Endometrial microvascular endothelial cells (primary cell): Measurements from ENCODE around the gene ZNF594. TPM values are rescaled to one million over a fixed set of nuclear protein-coding genes. Genes with fewer than 3 reads are reported as not detected.
"Not testable (repeated sequence)": the region's sequence is repeated elsewhere in the genome, so short reads cannot be mapped to it uniquely, and the experiment has no call there.

ENCODE experiments used
- in situ Hi-C: cut with HindIII; loops from 2 replicates; pipeline ENCODE4 v1.10.0; 2017; ENCODE audit warnings: low sequenced_read_pairs, low pct_unique_long_range_greater_than_20kb; ENCODE audit errors: inconsistent ontology term
- total RNA-seq: library from RNA; depleted of rRNA; stranded (reverse); fragments of >200 nt; gene quantifications from one replicate; pipeline ENCODE4 v1.2.3, GENCODE V29; 2015; ENCODE audit errors: inconsistent ontology term

The ZNF594 gene
- total RNA-seq, 1 donor from 2014 or later: 2.0 TPM

DNA sequence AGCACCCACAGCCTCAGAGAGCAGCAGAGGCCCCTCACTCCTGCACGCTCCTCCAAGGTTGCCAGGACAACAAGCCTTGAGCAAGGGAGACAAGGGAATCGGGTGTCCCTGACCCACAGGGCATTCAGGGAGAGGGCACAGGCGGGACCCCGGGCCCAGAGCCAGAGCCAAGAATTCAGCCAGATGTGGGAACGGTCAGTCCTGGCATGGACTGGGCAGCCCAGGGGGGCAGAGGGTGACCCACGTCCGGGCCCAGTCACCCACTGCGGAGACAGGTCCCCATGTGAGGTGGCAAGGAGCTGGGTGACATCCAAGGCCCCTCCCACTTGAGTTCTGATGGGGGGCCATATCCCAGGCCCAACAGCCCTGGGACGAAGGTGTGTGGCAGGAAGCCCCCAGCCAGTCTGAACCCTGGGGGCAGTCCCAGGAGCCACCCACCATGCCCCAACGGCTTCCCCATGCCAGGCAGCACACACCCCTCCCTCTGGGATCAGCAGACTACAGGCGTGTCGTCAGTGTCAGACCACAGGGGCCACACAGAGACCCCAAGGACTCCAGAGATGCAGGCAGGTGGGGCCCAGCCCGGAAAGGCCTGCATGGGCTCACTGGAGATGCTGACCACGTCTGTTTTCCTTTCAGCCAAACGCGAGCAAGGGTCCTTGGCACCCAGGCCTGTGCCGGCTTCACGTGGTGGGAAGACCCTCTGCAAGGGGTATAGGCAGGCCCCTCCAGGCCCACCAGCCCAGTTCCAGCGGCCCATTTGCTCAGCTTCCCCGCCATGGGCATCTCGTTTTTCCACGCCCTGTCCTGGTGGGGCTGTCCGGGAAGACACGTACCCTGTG, 52.8 kb downstream of the ZNF594 start:
- in situ Hi-C loops: no loop called here

DNA sequence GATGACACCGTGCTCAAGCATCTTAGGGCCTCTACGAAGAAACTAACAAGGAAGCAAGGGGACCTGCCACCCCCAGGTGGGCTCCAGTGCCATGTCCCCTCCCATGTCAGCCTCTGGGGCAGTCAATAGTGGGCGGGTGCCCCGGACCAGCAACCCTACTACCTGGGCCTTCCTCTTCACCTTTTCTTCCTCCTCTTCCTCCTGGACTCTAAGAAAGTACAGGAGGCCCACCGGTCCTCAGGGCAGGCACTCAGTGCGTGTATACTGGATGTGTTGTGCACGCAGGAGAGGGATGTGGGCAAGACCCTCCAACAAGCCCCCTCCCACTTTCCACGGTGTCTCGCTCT, 53.5 kb downstream of the ZNF594 start:
- in situ Hi-C loops: not testable (repeated sequence)

DNA sequence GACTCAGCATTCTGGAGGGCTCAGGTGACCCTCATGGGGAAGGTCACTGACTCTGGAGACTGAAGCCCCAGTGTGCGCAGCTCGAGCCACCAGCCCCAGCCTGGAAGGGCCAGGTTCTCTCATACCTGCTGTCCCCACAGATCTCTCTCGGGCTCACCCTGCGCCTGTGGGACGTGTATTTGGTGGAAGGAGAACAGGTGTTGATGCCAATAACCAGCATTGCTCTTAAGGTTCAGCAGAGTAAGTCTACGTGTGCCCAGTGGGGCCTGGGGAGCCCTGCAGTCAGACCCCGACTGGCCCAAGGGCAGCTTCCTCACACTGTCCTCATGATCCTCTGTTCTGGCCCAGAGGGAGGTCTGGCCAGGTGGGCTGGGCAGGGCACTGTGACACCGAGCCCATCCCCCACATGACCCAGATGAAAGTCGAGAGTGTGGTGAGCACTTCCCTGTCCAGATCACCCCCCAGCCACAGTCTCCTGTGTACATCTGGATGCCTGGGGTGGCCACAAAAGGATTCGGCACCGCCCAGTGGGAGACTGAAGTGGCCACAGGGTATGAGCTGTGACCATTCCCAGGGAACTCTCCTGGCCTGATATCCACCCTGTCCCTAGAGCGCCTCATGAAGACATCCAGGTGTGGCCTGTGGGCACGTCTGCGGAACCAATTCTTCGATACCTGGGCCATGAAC, 54.0 kb downstream of the ZNF594 start:
- in situ Hi-C loops: not testable (repeated sequence)

DNA sequence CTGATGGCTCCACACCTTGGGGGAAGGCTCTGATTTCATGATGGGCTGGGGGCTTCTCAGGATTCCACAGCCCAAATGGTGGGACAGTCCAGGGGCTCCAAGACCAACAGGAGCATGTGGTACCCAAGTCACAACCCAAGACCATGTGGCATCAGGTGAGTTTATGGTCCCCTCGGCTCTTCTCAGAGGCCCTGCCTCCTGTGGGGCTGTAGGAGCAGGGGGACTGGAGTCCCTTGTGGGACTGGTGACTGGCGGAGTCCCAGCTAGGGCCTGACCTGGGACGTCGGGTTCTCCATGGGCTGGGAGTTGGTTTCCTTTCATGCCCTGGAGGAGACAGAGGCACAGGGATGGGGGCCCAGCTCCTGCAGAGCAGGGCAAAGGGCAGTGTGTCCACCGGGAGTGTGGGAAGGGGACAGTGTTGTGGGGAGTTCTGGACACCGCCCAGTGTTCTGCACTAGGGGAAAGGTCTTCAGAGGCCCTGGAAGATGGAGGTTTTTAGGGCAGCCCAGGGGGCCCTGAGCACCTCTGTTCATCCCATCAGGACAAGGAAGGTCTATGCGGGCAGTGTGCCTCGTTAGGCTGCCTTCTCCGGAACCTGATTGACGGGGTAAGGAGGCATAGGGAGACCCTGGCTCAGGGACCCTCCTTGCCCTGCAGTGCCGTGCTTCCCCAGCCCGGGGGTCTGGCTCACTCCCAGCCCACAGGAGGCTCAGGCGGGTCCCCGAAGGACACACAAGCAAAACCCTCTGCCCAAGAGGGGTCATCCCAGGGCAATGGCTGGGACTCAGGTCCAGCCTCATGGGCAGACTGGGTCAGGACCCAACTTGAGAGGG, 54.9 kb downstream of the ZNF594 start:
- in situ Hi-C loops: not testable (repeated sequence)

DNA sequence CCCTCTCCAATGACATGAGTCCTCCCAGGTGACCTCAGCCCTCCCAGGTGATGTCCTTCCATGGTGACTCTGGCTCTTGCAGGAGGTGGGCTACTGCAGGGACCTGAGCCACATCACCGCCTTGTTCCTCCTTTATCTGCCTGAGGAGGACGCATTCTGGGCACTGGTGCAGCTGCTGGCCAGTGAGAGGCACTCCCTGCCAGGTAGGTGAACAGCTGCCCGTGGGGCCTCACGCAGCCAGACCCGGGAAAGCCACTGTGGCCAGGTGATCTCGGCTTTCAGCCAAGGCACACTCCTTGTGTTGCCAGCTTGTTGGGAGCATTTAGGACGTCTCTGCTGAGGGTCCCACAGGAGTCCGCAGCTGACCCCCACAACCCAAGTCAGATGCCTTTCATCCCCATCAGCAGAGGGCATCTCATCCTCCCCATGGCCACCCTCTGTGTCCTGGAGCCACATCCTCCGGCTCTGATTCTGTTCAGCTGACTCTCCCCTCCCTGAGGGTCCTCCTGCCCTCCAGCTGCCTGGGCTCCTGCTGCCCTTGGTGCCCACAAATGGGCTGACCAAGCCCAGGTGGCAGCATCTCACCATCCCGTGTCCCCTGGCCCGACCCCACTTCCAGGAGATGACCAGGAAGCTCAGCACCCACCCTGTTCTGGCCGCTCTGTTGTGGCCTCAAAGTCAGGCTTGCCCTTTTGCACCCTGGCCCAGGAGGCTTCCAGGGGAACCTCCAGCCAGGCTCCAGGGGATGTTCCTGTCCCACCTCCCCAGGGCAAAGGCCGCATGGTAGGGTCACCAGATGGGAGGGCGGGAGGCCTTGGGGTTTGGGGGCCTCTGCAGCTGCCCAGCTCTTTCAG, 55.7 kb downstream of the ZNF594 start:
- in situ Hi-C loops: no loop called here

DNA sequence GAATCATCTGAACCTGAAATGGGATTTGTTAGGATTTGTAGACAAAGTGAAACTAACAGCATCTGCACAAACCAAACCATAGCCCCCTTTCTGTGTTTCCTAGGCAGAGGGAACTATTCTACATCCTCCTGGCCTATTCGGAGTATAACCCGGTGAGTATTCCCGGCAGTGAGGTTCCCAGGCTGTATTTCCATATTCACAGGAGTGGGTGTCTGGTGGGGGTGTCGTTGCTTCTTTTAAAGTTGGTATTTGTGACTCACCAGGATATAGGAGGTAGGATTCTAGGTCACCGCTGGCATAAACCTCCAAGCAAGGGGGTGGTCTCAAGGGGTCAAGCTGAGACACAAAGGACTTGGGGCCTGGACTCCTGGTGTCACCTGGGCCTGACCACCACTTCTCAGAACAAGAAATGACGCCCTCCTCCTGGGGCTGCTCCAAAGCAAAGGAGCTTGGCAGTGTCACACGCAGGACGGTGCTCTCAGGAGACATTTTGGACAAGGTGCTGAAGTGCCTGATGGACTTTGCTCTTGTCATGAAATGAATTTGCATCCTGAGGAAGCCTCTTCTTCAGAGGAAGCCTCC, 56.4 kb downstream of the ZNF594 start:
- in situ Hi-C loops: not testable (repeated sequence)

DNA sequence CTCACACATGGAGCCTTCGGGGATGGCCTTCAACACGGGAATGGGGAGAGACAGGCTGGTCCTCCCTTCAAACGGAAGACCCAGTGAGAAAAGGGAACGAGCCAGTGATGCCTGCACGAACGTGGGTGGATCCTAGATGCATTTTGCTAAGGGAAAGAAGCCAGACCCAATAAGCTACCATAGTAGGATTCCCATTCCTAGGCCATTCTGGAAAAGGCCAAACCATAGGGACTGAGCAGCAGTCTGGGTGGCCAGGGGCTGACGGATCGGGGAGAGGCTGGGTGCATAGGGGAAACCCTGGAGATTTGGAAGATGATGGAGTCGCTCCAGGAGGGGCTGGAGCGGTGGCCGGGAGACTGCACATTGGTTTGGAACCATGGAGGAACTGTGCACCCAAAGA, 57.1 kb downstream of the ZNF594 start:
- in situ Hi-C loops: not testable (repeated sequence)

DNA sequence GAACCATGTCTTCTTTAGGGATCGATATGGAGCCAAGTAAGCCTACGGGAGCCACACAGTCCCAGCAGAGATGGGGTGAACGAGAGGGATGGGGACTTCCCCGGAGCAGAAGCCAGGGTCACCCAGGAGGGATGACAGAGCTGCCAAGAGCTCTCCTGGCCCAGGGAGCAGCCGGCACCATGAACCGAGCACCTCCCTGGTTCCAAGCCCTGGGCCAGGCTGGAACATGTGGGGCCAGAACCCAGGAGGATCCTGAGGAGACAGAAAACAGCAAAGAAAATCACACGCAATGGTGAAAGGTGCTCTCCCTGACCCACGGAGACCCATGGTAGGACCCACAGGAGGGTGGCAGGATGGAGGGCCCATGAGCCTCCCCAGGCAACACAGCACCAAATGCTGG, 57.7 kb downstream of the ZNF594 start:
- in situ Hi-C loops: not testable (repeated sequence)

DNA sequence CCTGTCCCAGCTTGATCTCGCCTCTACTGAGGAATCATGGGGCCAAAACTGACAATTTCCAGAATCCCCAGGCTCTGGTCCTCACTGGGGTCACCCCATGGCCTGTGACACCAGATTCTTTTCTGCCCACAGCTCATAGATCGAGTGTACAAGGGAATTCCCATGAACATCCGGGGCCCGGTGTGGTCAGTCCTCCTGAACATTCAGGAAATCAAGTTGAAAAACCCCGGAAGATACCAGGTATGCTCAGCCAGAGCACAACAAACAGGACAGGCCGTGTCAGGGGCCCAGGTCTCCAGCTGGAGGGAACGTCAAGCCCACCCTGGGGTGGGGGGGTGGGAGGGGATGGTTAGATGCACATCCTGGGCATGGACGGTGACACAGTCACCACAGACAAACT, 58.4 kb downstream of the ZNF594 start:
- in situ Hi-C loops: no loop called here

DNA sequence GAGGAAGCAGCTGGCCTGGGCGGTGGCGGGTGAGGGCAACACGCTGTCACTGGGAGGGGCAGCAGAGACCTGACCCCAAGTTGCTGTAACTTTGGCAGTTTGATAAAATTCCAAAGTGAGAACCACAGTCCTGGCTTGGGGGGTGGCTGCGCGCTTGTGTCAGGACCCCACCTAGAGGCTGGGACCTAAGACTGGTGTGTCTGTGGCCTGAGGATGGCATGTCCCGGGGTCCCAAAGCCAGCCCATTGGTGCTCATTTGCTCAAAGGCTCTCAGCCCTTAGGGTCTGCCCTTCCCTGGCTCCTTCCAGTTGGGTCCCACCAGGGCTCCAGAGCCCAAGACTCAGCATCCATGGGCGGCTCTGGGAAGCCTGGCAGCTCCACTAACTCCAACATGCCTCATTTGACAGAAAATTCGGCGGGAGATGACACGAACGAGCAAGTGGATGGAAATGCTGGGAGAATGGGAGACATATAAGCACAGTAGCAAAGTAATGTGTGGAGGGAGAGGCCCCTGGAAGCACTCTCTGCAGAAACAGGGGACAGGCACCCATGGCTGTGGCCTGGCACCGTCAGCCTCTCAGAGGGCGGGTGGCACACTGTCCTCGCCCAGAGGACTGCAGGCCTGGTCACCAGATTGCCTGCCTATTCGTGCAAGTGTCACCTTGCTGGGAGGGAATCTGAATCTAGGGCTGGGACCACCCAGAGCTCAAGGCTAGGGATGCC, 59.0 kb downstream of the ZNF594 start:
- in situ Hi-C loops: not testable (repeated sequence)

DNA sequence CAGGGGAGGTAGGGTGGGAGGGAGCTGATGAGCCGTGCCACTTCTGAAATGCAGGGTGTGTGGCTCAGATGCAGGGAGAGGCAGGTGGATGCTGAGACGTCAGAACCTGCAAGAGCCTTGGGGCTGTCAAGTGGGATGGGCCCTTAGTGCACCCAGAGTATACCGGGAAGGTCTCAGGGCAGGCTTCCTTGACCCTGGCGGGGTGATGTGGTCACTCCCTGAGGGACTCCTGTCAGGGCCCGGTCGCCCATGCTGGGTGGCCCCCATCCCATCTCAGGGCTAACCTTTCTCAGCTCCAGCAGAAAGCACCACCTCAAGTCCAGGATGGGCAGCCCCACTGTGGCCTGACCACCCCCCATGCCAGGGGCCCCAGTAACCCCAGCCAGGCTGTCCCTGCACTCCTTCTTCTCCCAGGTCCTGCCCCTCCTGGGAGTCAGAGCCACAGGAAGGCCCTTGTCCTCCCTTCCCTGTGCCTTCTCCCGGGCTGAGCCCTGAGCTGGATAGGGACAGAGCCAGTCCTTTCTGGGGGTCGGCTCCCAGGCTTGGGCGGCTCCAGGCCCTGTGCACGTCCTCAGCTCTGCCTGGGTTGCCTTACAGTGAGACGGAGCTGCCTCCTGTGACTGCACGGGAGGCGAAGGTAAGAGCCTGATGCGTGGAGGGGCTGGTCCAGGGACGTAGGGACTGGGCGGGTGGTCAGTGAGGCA, 59.7 kb downstream of the ZNF594 start:
- in situ Hi-C loops: not testable (repeated sequence)

DNA sequence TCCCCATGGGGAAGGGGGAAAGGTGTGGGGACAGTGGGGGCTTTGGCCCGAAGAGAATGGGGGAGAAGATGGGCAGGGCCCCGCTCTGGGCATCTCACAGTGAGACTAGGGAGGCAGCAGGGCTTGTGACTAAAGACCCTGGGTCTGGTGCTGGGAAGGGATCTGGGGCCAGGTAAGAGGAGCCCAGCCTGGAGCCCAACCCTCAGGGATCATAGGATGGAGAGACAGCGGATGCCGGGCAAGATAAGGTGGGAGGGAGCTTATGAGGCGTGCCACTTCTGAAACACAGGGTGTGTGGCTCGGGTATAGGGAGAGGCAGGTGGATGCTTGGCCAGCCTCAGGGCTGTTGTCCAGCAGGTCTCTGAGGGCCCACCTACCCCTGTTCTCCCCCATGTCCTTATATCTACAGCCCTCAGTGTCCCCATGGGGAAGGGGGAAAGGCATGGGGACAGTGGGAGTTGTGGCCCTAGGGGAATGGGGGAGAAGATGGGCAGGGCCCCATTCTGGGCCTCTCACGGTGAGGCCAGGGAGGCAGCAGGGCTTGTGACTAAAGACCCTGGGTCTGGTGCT, 60.4 kb downstream of the ZNF594 start:
- in situ Hi-C loops: no loop called here

DNA sequence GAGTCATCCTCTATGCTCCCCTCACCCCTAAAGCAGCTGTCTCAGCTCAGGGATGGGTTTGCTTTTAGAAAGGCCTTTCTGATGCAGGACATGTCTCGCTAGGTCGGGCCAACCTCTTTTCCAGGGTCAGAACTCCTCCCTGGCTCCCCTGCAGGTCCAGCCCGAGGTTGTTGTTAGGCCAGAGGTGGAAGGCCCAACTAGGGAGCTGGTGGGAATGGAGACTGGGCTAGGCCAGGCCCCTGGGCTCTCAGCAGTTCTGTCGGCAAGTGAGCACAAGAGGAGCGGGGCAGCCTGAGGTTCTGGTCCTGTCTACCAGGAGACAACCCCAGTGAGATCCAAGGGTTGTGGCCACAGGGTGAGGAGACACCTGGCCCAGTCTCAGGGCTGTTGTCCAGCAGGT, 61.0 kb downstream of the ZNF594 start:
- in situ Hi-C loops: not testable (repeated sequence)

DNA sequence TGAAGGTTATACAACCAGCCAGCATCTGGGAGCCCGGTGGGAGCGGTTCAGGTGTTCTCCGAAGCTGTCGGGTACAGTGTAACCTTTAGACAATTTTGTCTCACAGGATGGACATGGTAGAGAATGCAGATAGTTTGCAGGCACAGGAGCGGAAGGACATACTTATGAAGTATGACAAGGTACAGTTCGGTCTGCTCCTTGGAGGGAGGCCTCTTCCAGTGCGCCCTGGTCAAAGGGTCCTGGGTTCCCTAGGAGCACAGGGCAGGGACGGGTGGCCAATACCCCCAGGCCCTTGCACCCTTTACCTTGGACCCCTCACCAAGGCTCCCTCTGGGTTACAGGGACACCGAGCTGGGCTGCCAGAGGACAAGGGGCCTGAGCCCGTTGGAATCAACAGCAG, 61.4 kb downstream of the ZNF594 start:
- in situ Hi-C loops: not testable (repeated sequence)

DNA sequence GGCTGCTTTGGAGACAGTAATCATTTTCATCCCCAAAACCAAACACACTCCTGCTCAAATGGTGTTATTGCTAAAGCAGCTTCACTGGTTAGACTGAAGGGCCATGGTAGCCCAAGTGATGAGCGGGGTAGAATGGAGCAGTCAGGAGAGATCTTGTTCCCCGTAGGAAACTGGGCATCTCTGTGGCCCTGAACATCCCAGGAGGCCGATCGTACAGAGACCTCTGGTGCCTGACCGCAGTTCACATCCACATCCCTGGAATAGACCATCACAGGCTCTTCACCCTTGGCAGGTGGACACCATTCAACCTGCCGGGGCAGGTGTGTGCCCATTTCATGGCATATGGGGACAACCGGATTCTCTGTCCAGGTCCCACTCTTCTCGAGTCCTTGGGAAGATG, 61.9 kb downstream of the ZNF594 start:
- in situ Hi-C loops: not testable (repeated sequence)
